HUES6 (cell line): ENCODE measurements around the gene PBX1.

Experiments used
- H3K27ac ChIP-seq: 2 replicates; pipeline ENCODE4 v1.7.0; 2013; ENCODE audit warnings: low read depth, mild to moderate bottlenecking, low read length, inconsistent platforms
- H3K27me3 ChIP-seq: 2 replicates; pipeline ENCODE4 v1.6.1; 2013; ENCODE audit warnings: low read length; ENCODE audit not compliant: control insufficient read depth, insufficient read depth
- H3K36me3 ChIP-seq: 2 replicates; pipeline ENCODE4 v1.6.1; 2013; ENCODE audit warnings: low read length; ENCODE audit not compliant: control insufficient read depth, insufficient read depth
- H3K4me1 ChIP-seq: 2 replicates; pipeline ENCODE4 v1.6.1; 2013; ENCODE audit warnings: low read length; ENCODE audit not compliant: control insufficient read depth, insufficient read depth
- H3K4me3 ChIP-seq: 2 replicates; pipeline ENCODE4 v1.5.1; 2013; ENCODE audit warnings: low read depth, low read length
- H3K9ac ChIP-seq: one replicate; pipeline ENCODE4 v1.6.1; 2013; ENCODE audit warnings: mild to moderate bottlenecking, low read length
- H3K9me3 ChIP-seq: 2 replicates; pipeline ENCODE4 v1.6.1; 2013; ENCODE audit warnings: low read depth, low read length; ENCODE audit not compliant: control insufficient read depth, insufficient read depth

The PBX1 gene

DNA sequence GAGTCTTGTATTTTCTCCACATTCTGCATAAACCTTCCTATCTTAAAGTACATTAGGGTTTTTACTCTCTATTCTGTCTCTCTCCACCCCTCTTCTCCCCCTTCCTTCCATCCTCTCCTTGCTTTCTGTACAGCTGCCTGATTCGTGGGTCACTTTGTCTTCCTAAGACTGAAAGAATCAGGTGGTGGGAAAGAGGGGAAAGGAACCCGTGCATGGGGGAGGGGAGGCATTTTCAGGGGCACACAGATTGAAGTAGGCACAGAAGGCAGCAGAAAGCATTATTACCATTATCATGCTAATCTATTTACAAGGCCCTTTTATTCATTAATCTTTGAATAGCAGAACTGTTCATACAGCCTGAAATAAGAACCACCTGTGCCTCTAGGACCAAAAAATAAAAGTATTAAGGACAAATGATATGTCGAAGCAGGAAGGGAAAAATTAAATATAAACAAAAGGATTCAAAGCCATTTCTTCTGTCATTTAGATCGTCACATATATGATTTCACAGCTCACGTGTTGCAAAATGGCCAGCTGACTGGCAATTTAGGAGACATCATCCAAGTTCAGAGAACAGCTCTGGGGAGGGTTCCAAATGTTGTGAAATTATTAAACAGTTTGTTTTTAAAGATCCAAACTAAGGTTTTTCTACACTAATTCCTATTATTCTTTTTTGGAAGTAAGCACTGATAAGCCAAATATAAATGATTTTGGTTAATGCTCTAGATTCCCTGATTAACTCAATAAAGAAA lies 154.6 kb downstream of the PBX1 start:
- Histone ChIP-seq H3K36me3 (0 out of 2 replicates have a peak, but pooled peaks cover 3% of the 10 kb centered on the region), H3K9me3 (no peaks in the 10 kb centered on the region), H3K4me1 (peaks cover 24% of the 10 kb centered on the region), H3K27me3 (no peaks in the 10 kb centered on the region), H3K4me3 (no peak overlapping the region), H3K27ac (no peak overlapping the region), H3K9ac (no peak overlapping the region)

DNA sequence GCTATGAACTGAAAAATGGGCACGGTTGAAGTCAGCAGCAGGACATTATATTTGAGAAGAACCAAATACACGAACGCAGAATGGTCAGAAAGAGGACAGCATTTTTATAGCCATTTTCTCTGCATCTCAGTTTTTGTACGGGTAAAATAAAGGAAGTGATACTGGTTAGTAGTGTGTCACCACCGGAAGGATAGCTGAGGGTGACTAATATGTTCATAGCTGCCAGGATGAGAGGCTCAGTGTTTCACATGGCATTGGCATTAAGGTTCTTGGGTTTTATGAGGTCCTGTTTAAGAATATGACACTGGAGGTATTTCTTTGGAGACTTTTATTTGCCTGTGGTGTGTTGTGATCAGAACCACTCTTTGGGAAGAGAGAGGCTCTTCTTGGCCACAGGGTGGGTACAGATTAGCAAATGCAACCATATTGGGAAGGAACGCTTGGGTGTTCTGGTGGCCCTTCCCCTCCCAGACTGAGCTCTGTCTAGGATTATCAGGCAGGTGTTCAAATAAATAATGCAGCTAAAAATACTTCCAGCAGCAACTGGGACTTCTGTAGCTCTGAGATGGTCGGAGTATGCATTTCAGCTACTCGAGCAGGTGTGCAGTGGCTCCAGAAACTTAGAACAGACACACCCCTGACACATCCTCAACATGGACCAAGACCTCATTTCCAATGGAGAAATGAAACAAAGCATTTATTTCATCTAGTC lies 158.2 kb downstream of the PBX1 start:
- H3K9me3 ChIP-seq = no peaks in the 10 kb centered on the region
- no peak overlapping the region for H3K4me3 ChIP-seq
- H3K9ac ChIP-seq = no peak overlapping the region
- H3K4me1 ChIP-seq = peaks cover 20% of the 10 kb centered on the region
- H3K27ac ChIP-seq = no peak overlapping the region
- no peaks in the 10 kb centered on the region for H3K36me3 ChIP-seq
- H3K27me3 ChIP-seq = no peaks in the 10 kb centered on the region

DNA sequence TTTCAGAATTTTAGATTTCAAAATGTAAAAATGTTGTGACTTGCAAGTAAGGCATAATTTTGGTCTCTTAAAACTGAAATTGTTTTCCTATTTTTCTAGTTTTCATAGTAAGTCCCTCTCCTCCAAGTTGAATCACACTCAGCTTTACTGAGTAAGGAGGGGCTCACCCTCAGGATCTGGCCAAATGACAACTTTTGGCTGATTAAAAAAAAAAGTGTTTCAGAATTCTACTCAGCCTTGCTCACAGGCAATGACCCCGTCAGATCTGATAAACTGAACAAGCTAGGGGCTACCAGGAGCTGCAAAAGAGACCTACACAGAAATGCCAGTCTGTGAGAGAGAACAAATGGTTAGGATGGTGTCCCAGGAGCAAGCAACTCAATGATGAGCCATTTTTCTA lies 159.8 kb downstream of the PBX1 start:
- no peak overlapping the region for H3K9ac ChIP-seq
- H3K27me3 ChIP-seq = no peaks in the 10 kb centered on the region
- H3K27ac ChIP-seq = no peak overlapping the region
- no peaks in the 10 kb centered on the region for H3K36me3 ChIP-seq
- H3K4me1 ChIP-seq = peaks cover 13% of the 10 kb centered on the region; the same call in 1 of the 2 replicates
- no peak overlapping the region for H3K4me3 ChIP-seq
- H3K9me3 ChIP-seq = no peaks in the 10 kb centered on the region

DNA sequence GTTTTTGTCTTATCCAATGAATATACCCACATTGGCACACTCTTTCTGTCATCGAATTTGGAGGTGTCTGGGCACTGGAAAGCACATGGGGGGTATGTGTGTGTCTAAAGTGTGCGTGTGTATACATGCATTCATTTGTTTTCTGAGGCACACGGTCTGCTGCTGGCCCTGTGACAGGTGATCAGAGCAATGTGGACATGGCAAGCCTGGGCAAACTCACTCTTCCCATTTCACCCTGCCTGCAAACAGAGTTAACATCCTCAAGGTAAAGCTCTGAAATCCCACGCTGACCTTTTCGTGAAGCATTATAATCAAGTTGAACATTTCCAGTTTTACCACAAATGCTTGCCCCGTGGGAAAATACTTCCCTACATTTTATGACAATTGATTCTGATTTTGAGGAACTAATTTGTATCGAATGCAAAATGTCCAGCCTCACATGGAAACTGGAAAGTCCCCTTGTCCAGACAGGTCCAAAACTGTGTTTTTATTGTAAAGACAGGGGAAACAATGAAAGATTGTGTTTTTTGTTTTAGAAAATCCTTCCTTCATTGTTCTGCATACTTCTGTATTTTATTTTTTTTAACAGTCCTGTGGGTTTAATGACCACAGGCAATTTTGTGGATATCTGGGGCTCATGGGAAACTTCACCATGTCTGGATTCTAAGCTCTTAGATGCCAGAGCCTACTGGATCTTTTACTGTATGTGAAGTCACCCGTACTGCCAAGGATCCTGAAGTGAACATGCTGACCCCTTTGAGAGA lies 160.9 kb downstream of the PBX1 start:
- Histone ChIP-seq H3K9me3 (no peaks in the 10 kb centered on the region), H3K36me3 (no peaks in the 10 kb centered on the region), H3K4me3 (no peak overlapping the region), H3K27ac (no peak overlapping the region), H3K9ac (no peak overlapping the region), H3K4me1 (peaks cover 23% of the 10 kb centered on the region), H3K27me3 (no peaks in the 10 kb centered on the region)

DNA sequence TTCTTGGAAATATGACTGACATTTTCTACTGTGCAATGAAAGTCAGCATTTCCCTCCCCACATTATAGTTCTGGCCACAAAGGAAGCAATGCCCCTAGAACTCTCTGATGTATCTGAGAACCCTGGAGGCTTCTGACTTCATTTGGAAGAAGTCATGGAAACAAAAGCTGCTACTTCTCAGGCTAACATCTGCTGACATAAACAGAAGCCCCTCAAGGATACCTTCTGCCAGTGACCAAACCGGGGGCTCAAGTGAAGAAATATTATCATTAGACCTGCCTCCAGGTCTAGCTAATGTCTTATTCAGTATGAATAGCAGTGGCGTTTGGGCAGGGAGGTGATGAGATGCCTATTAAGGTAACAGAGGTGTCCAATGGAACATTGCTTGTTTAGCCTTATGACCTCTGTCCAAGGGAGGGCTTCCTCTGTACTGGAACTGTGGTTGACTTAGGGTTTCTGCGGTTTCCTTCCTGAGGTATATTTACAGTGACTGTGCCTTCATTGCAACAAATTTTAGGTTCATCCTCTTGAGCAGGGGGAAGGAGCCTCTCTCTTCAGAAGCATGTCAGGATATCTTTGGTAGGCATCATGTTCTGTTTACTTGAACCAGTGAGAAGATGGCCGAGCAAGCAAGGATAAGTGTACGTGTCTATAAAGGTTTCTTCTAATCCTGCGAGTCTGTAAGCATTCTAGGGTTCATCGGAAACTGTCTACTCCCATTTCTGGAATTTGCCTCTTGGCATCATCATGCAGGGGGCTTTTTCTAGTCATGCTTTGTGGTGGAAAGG lies 161.7 kb downstream of the PBX1 start:
- Histone ChIP-seq H3K4me1 (peaks cover 30% of the 10 kb centered on the region), H3K4me3 (no peak overlapping the region), H3K9ac (no peak overlapping the region), H3K27me3 (no peaks in the 10 kb centered on the region), H3K9me3 (no peaks in the 10 kb centered on the region), H3K27ac (no peak overlapping the region), H3K36me3 (no peaks in the 10 kb centered on the region)

DNA sequence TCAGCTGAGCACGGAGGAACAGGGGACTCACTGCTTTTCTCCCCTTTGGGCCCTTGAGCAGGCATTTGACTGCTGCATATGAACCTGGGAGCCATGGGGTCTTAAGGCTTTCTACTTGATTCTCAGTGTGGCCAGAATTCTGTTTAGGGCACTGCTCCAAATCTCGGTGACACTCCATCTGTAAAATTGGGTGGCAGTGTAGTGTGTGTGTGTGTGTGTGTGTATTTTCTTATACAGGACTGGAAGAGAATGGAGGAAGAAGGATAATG lies 162.2 kb downstream of the PBX1 start:
- H3K4me1 ChIP-seq = peaks cover 30% of the 10 kb centered on the region
- H3K9ac ChIP-seq = no peak overlapping the region
- H3K27ac ChIP-seq = no peak overlapping the region
- no peak overlapping the region for H3K4me3 ChIP-seq
- no peaks in the 10 kb centered on the region for H3K27me3 ChIP-seq
- no peaks in the 10 kb centered on the region for H3K9me3 ChIP-seq
- H3K36me3 ChIP-seq = no peaks in the 10 kb centered on the region

DNA sequence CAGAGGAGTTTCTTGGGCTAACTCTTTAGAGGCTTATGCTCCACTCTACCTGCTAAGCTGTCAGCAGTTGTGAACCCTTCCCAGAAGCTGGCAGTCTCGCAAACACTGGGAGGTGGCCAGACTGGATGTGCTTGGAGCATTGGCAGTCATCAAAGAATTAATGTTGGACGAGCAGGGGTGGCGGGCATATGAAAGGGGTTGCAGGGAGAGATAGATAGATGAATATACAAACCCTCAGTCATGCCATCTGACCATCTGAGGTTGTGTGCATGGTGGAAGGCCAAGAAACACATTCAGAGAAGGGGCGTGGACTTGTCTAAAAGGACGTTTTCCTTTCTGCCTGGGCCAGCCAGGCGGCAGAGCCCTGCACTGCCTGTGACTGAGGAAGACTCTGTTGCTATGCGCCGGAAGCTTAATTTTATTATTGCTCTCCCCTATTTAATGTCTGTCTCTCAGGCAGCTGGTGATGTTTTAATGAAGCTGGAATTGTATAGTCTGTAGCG lies 164.4 kb downstream of the PBX1 start:
- no peak overlapping the region for H3K4me3 ChIP-seq
- no peak overlapping the region for H3K27ac ChIP-seq
- H3K27me3 ChIP-seq = no peaks in the 10 kb centered on the region
- H3K9ac ChIP-seq = no peak overlapping the region
- no peaks in the 10 kb centered on the region for H3K36me3 ChIP-seq
- no peaks in the 10 kb centered on the region for H3K9me3 ChIP-seq
- H3K4me1 ChIP-seq = peaks cover 30% of the 10 kb centered on the region

DNA sequence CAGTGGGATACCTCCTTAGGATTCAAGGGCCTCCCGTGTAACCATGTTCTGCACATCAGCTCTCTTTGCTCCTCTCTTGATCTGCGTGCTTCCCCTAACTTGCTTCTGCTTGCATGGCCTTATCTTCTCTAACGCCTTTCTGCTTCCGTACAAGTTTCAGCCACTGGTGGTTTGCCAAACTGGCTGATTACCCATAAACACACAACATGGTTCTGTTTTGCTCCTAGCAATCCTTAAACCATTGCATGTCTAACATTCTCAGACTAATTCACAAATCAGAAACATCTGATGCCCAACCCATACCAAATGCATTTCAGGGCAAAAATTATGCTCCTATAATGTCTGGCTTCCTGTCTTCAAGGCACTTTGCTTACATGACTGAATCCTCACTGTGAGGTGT lies 166.4 kb downstream of the PBX1 start:
- Histone ChIP-seq H3K9ac (no peak overlapping the region), H3K27ac (no peak overlapping the region), H3K4me1 (peaks cover 35% of the 10 kb centered on the region), H3K36me3 (no peaks in the 10 kb centered on the region), H3K4me3 (no peak overlapping the region), H3K9me3 (no peaks in the 10 kb centered on the region), H3K27me3 (no peaks in the 10 kb centered on the region)

DNA sequence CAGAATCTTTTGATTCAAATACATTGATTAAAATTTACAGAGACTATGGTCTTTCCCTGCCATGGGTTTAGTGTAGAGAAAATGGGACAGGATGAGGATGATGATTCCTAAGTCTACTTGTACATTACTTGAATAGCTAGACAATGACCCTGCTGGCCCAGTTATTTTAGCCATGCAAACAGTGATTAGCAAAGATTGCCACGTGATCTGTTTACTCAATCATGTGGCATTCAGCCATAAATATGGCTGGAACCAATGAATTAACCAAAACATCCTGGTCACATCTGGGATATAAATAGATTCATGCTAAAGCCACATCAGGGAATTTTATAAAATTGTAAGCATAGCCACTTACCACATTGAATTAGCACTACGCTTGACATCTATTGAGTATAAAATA lies 167.3 kb downstream of the PBX1 start:
- Histone ChIP-seq H3K27me3 (no peaks in the 10 kb centered on the region), H3K9me3 (no peaks in the 10 kb centered on the region), H3K36me3 (no peaks in the 10 kb centered on the region), H3K4me1 (peaks cover 39% of the 10 kb centered on the region), H3K4me3 (no peak overlapping the region), H3K27ac (no peak overlapping the region), H3K9ac (no peak overlapping the region)

DNA sequence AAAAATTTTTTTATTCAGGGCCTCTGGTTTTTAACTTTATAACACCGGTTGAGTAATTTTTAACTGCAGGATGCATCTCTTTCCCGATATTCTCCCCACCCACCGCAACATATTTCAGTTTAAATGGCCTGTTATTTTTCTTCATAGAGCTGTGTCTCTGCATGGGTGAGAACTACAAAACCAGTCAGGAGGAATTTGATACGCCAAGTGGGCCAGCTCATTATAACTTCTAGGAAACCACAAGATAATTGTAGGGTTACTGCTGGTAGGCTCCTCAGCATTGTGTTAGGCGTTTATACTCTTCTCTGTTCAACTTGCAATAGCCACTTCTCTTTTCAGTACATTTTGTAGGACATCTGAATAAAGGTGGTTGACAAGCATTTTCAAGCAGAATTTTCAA lies 169.7 kb downstream of the PBX1 start:
- H3K4me3 ChIP-seq = no peak overlapping the region

More for the DNA sequence above, 169.7 kb downstream of the PBX1 start:
- no peak overlapping the region for H3K9ac ChIP-seq
- no peaks in the 10 kb centered on the region for H3K27me3 ChIP-seq
- H3K9me3 ChIP-seq = no peaks in the 10 kb centered on the region
- H3K4me1 ChIP-seq = peaks cover 43% of the 10 kb centered on the region
- no peak overlapping the region for H3K27ac ChIP-seq
- H3K36me3 ChIP-seq = no peaks in the 10 kb centered on the region
